ENCODE measurements around the gene VAV1. TPM values are rescaled to one million over a fixed set of nuclear protein-coding genes. Genes with fewer than 3 reads are reported as not detected.
"Not testable (repeated sequence)": the region's sequence is repeated elsewhere in the genome, so short reads cannot be mapped to it uniquely, and the experiment has no call there.

Gene VAV1
- total and polyA plus RNA-seq, 4 experiments from 2014 or later, result 16.0 to 87.6 (median 53.2) TPM

DNA sequence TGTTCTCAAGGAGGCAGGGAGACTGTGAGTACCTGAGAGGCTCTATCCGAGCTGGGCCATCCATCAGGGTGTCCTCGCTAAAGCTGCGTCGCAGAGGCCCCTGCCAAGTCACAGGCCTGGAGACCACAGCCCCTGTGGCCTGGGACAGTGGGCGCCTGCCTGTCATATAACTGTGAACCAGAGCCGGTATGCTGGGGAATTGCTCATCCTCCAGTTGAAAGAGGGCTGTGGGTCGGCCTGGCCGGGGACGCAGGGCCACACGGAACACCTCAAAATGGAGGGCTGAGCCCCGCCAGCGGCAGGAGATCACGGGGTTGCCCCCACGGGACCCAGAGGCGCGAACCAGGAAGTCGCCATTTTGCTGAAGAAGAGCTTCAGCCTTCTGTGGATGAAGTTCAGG, 11.9 kb upstream of the VAV1 start:
- CTCF ChIA-PET (ENCODE audit: partially characterized antibody), result interaction anchor here (1.0 to 1.7 kb wide), 3 partner anchors 22 to 103 kb away, joined by 3 to 6 read pairs (median 3); no protein-coding TSS in a partner anchor
- no peaks in the 10 kb centered on the region for H3K27me3 Mint-ChIP-seq
- H3K27ac Mint-ChIP-seq, result no peak overlapping the region
- intact Hi-C loops (cut with micrococcal nuclease), result no loop called here
- H3K36me3 Mint-ChIP-seq, result peaks cover 18 to 29% of the 10 kb centered on the region in 2 donors
- H3K27me3 ChIP-seq (ENCODE audit: insufficient read depth, low read length), result no peaks in the 10 kb centered on the region
- H3K9me3 ChIP-seq (ENCODE audit: control insufficient read depth in 1 of 2, low read length in 2 of 2), result no peaks in the 10 kb centered on the region
- H3K36me3 ChIP-seq (ENCODE audit: insufficient read depth, low read length), result peaks cover 28% of the 10 kb centered on the region
- H3K4me3 Mint-ChIP-seq, result no peak overlapping the region
- H3K4me3 ChIP-seq (ENCODE audit: low read length in 2 of 2), result no peak overlapping the region
- H3K4me1 ChIP-seq (ENCODE audit: insufficient read depth, low read length), result peaks cover 23% of the 10 kb centered on the region
- no peak for DNase-seq
- no peaks in the 10 kb centered on the region for H3K9me3 Mint-ChIP-seq
- H3K27ac ChIP-seq (ENCODE audit: low read depth, low read length), result no peak overlapping the region
- POLR2A ChIA-PET (ENCODE audit: partially characterized antibody), result interaction anchor here (0.9 to 2.0 kb wide), 4 partner anchors 9 to 40 kb away, joined by 5 to 11 read pairs (median 7); partner anchors contain the start of genes GPR108 and VAV1
- H3K4me1 Mint-ChIP-seq, result peaks cover 9 to 17% (median 13%) of the 10 kb centered on the region in 4 donors

DNA sequence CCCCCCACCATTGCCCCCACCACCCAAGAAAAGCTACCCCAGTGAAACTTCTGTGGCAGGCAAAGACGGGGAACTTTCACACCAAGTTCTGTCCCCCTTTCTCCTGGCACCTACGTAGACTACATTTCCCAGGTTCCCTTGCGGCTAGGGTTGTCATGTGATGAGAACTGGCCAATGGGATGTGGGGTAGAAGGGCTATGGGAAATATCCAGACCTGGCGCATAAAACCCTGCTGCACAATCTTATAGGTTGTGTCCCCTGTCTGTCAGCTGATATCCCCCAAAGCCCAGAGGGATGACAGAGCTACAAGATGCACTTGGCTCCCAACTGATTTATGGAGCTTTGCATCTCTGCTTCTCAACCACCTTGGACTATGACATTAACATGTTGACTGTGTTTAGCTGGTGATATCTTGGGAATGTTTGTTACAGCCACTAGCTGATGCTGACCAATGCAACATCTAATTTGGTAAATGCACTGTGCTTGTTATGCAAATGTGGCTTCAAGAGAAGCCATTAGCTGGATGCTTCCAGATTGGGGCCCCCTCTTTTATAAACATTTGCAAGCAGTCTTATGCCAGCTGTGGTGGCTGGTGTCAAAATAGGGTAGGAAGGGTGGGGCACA, 11.3 kb upstream of the VAV1 start:
- Histone ChIP-seq H3K9me3 (ENCODE audit: control insufficient read depth in 1 of 2, low read length in 2 of 2) (no peaks in the 10 kb centered on the region), H3K27me3 (ENCODE audit: insufficient read depth, low read length) (no peaks in the 10 kb centered on the region), H3K27ac (ENCODE audit: low read depth, low read length) (no peak overlapping the region), H3K36me3 (ENCODE audit: insufficient read depth, low read length) (peaks cover 28% of the 10 kb centered on the region), H3K4me1 (ENCODE audit: insufficient read depth, low read length) (peaks cover 28% of the 10 kb centered on the region), H3K4me3 (ENCODE audit: low read length in 2 of 2) (no peak overlapping the region)
- Mint-ChIP-seq H3K36me3 (peaks cover 18 to 29% of the 10 kb centered on the region in 2 donors), H3K4me3 (no peak overlapping the region), H3K9me3 (no peaks in the 10 kb centered on the region), H3K27me3 (no peaks in the 10 kb centered on the region), H3K27ac (peak overlapping the region in 1 of 7 donors; percentile 29), H3K4me1 (peaks cover 15 to 22% (median 18%) of the 10 kb centered on the region in 4 donors)
- ChIA-PET CTCF (ENCODE audit: partially characterized antibody) (interaction anchor here (0.7 to 1.7 kb wide), 5 partner anchors 23 to 130 kb away, joined by 3 to 6 read pairs (median 4); no protein-coding TSS in a partner anchor), POLR2A (ENCODE audit: partially characterized antibody) (interaction anchor here (0.9 to 2.0 kb wide), 4 partner anchors 9 to 40 kb away, joined by 5 to 11 read pairs (median 7); partner anchors contain the start of genes GPR108 and VAV1)
- intact Hi-C loops (cut with micrococcal nuclease), result no loop called here
- DNase-seq, result peak in 1 of 5 donors; percentile 21

DNA sequence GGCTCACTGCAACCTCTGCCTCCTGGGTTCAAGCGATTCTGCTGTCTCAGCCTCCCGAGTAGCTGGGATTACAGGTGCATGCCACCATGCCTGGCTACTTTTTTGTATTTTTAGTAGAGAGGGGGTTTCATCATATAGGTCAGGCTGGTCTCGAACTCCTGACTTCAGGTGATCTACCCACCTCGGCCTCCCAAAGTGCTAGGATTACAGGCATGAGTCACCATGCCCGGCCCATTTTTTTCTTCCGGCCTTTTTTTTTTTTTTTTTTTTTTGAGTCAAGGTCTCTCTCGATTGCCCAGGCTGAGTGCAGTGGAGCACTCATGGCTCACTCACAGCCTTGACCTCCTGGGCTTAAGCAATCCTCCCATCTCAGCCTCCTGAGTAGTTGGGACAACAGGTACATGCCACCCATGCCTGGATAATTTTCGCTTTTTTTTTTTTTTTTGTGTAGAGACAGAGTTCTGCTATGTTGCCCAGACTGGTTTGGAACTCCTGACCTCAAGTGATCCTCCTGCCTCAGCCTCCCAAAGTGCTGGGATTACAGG, 10.2 kb upstream of the VAV1 start:
- DNase-seq; H3K27ac ChIP-seq (ENCODE audit: low read depth, low read length); H3K27me3 Mint-ChIP-seq; H3K9me3 ChIP-seq (ENCODE audit: control insufficient read depth in 1 of 2, low read length in 2 of 2); H3K9me3 Mint-ChIP-seq; H3K4me3 Mint-ChIP-seq; H3K27me3 ChIP-seq (ENCODE audit: insufficient read depth, low read length); H3K4me3 ChIP-seq (ENCODE audit: low read length in 2 of 2); intact Hi-C loops (cut with micrococcal nuclease): not testable (repeated sequence)
- H3K27ac Mint-ChIP-seq, result peak overlapping the region in 1 of 7 donors; percentile 8
- ChIA-PET POLR2A (ENCODE audit: partially characterized antibody) (interaction anchor here (0.6 to 1.9 kb wide), 2 partner anchors 11 to 1084 kb away, joined by 4 to 7 read pairs; partner anchors contain the start of gene VAV1), CTCF (ENCODE audit: partially characterized antibody) (interaction anchor here (0.7 to 1.7 kb wide), 2 partner anchors 10 to 24 kb away, joined by 3 to 6 read pairs; partner anchors contain the start of gene VAV1)
- H3K4me1 Mint-ChIP-seq, result peaks cover 18 to 33% (median 29%) of the 10 kb centered on the region in 4 donors
- peaks cover 18 to 33% of the 10 kb centered on the region in 2 donors for H3K36me3 Mint-ChIP-seq
- Histone ChIP-seq H3K36me3 (ENCODE audit: insufficient read depth, low read length) (peaks cover 28% of the 10 kb centered on the region), H3K4me1 (ENCODE audit: insufficient read depth, low read length) (peaks cover 35% of the 10 kb centered on the region)

DNA sequence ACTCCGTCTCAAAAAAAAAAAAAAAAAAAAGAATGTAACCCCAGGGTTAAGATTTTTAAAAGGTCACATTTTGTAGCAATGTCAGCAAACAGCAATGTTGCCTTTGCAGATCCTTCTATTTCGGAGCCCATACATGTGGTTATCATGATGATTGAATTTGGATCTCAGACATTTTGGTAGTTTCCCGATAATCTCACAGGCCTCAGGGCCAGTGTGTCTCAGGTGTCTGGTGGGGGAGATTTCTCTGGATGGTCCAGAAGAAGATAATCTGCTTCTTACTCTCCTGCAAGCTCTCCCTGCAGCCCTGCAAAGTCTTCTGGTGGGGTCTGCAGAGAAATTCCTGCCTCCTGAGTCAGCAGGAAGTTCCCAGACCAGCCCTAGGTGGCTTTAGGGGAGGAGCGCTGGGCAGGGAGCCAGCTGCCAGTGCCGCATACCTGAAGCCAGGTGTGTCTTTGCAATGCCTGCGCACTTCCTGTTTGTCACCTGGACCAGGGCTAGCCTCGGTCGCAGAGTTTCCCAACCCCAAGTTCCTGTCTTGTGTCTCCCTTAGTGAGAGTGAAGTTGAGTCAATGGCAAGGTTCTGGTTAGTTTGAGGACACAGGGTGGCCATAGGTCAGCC, 6.7 kb upstream of the VAV1 start:
- CTCF ChIA-PET (ENCODE audit: partially characterized antibody), result interaction anchor here (1.3 to 2.4 kb wide), 3 partner anchors 28 to 98 kb away, joined by 5 to 7 read pairs (median 6); no protein-coding TSS in a partner anchor
- peaks cover 6 to 16% of the 10 kb centered on the region in 2 donors for H3K36me3 Mint-ChIP-seq
- Histone ChIP-seq H3K4me1 (ENCODE audit: insufficient read depth, low read length) (peaks cover 52% of the 10 kb centered on the region), H3K36me3 (ENCODE audit: insufficient read depth, low read length) (peaks cover 10% of the 10 kb centered on the region), H3K27me3 (ENCODE audit: insufficient read depth, low read length) (no peaks in the 10 kb centered on the region), H3K4me3 (ENCODE audit: low read length in 2 of 2) (peak overlapping the region; percentile 63 to 80), H3K27ac (ENCODE audit: low read depth, low read length) (peak overlapping the region; percentile 97), H3K9me3 (ENCODE audit: control insufficient read depth in 1 of 2, low read length in 2 of 2) (no peaks in the 10 kb centered on the region)
- peak overlapping the region; percentile 89 to 99 (median 96) for H3K27ac Mint-ChIP-seq
- DNase-seq, result peak in 3 of 5 donors; percentile 16 to 65 (median 21)
- H3K27me3 Mint-ChIP-seq, result no peaks in the 10 kb centered on the region
- H3K9me3 Mint-ChIP-seq, result no peaks in the 10 kb centered on the region
- peaks cover 25 to 56% (median 40%) of the 10 kb centered on the region in 4 donors for H3K4me1 Mint-ChIP-seq
- peak overlapping the region; percentile 91 to 98 (median 94) for H3K4me3 Mint-ChIP-seq
- POLR2A ChIA-PET (ENCODE audit: partially characterized antibody), result interaction anchor here (1.6 to 10.7 kb wide), 3 partner anchors 8 to 35 kb away, joined by 5 to 227 read pairs (median 6); no protein-coding TSS in a partner anchor
- intact Hi-C loops (cut with micrococcal nuclease), result loop anchor here (2.0 kb wide), 1 partner anchor 249 kb away; no protein-coding TSS in a partner anchor

DNA sequence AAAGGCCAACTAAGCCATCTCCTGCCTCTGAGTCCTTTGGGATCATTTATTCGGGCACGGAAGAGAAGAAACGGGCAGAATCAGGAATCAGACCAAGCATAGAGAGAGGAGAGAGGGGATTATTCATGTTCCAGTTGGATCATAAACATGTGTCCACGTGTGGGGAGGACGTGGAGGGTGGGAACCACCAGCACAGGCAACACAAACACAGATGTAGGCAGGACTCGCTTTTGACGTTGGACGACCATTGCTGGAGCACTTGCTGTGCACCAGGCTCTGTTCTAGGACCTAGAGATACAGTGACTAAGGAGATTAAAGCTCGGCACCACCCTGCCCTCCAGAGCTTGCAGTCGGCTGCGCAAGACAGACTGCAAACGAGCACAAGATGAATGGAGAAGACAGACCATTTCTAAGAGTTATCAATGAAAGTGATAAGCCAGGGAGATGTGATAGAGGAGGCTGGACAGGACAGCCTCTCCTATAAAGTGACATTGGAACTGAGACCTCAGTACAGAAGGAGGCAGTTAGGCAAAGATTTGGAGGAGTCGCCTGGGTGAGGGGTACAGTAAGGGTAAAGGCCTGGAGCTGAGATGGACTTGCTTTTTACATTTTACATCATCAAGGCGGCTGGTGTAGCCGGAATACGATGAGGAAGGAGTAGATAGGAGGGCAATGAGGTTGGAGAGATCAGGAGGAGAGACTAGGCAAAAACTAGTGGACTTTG, 6.0 kb upstream of the VAV1 start:
- POLR2A ChIA-PET (ENCODE audit: partially characterized antibody), result interaction anchor here (1.1 to 10.7 kb wide), 10 partner anchors 9 to 124 kb away, joined by 3 to 227 read pairs (median 6); partner anchors contain the start of genes GPR108 and TRIP10
- H3K4me1 Mint-ChIP-seq, result peaks cover 25 to 58% (median 37%) of the 10 kb centered on the region in 4 donors
- Histone ChIP-seq H3K36me3 (ENCODE audit: insufficient read depth, low read length) (peaks cover 8% of the 10 kb centered on the region), H3K27me3 (ENCODE audit: insufficient read depth, low read length) (no peaks in the 10 kb centered on the region), H3K4me3 (ENCODE audit: low read length in 2 of 2) (peak overlapping the region; percentile 63 to 80), H3K27ac (ENCODE audit: low read depth, low read length) (peak overlapping the region; percentile 97), H3K9me3 (ENCODE audit: control insufficient read depth in 1 of 2, low read length in 2 of 2) (no peaks in the 10 kb centered on the region), H3K4me1 (ENCODE audit: insufficient read depth, low read length) (peaks cover 50% of the 10 kb centered on the region)
- peak overlapping the region; percentile 89 to 99 (median 96) for H3K27ac Mint-ChIP-seq
- peaks cover under 1 to 10% of the 10 kb centered on the region in 2 donors for H3K36me3 Mint-ChIP-seq
- H3K27me3 Mint-ChIP-seq, result no peaks in the 10 kb centered on the region
- peak in 1 of 5 donors; percentile 14 for DNase-seq
- no peaks in the 10 kb centered on the region for H3K9me3 Mint-ChIP-seq
- CTCF ChIA-PET (ENCODE audit: partially characterized antibody), result interaction anchor here (0.7 to 2.4 kb wide), 4 partner anchors 28 to 97 kb away, joined by 3 to 7 read pairs (median 6); no protein-coding TSS in a partner anchor
- intact Hi-C loops (cut with micrococcal nuclease), result loop anchor here (1.0 to 2.0 kb wide), 6 partner anchors 13 to 250 kb away; partner anchors contain the start of gene TRIP10
- H3K4me3 Mint-ChIP-seq, result peak overlapping the region; percentile 91 to 98 (median 94)

DNA sequence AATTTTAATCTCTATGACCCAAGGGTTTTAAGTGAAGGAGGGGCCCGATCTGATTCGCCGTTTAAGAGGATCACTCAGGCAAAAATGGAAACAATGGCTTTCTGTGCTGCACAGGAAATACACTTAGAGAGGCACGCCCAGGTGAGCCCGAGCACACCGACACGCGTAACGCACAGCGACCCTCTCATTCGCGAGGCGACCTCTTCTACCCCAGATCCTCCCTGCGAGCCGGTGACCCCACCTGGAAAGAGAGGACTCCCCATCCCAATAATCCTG, 5.5 kb upstream of the VAV1 start:
- Mint-ChIP-seq H3K27me3 (no peaks in the 10 kb centered on the region), H3K9me3 (no peaks in the 10 kb centered on the region), H3K27ac (peak overlapping the region; percentile 89 to 99 (median 96)), H3K4me3 (peak overlapping the region; percentile 91 to 98 (median 94)), H3K4me1 (peaks cover 28 to 63% (median 39%) of the 10 kb centered on the region in 4 donors), H3K36me3 (peaks cover 0 to 12% of the 10 kb centered on the region in 2 donors)
- ChIA-PET POLR2A (ENCODE audit: partially characterized antibody) (interaction anchor here (1.1 to 10.7 kb wide), 10 partner anchors 11 to 123 kb away, joined by 3 to 227 read pairs (median 4); partner anchors contain the start of genes GPR108 and TRIP10), CTCF (ENCODE audit: partially characterized antibody) (interaction anchor here (0.7 to 2.4 kb wide), 5 partner anchors 29 to 250 kb away, joined by 3 to 7 read pairs (median 5); no protein-coding TSS in a partner anchor)
- Histone ChIP-seq H3K27me3 (ENCODE audit: insufficient read depth, low read length) (no peaks in the 10 kb centered on the region), H3K9me3 (ENCODE audit: control insufficient read depth in 1 of 2, low read length in 2 of 2) (no peaks in the 10 kb centered on the region), H3K4me3 (ENCODE audit: low read length in 2 of 2) (peak overlapping the region; percentile 63 to 80), H3K36me3 (ENCODE audit: insufficient read depth, low read length) (peaks cover 3% of the 10 kb centered on the region), H3K4me1 (ENCODE audit: insufficient read depth, low read length) (peaks cover 49% of the 10 kb centered on the region), H3K27ac (ENCODE audit: low read depth, low read length) (peak overlapping the region; percentile 97)
- DNase-seq, result peak in 1 of 5 donors; percentile 80
- intact Hi-C loops (cut with micrococcal nuclease), result loop anchor here (1.0 to 2.0 kb wide), 6 partner anchors 14 to 250 kb away; partner anchors contain the start of gene TRIP10
